ENCODE results near the gene NOTUM.
"Not testable (repeated sequence)": the region's sequence is repeated elsewhere in the genome, so short reads cannot be mapped to it uniquely, and the experiment has no call there.

NOTUM gene

DNA sequence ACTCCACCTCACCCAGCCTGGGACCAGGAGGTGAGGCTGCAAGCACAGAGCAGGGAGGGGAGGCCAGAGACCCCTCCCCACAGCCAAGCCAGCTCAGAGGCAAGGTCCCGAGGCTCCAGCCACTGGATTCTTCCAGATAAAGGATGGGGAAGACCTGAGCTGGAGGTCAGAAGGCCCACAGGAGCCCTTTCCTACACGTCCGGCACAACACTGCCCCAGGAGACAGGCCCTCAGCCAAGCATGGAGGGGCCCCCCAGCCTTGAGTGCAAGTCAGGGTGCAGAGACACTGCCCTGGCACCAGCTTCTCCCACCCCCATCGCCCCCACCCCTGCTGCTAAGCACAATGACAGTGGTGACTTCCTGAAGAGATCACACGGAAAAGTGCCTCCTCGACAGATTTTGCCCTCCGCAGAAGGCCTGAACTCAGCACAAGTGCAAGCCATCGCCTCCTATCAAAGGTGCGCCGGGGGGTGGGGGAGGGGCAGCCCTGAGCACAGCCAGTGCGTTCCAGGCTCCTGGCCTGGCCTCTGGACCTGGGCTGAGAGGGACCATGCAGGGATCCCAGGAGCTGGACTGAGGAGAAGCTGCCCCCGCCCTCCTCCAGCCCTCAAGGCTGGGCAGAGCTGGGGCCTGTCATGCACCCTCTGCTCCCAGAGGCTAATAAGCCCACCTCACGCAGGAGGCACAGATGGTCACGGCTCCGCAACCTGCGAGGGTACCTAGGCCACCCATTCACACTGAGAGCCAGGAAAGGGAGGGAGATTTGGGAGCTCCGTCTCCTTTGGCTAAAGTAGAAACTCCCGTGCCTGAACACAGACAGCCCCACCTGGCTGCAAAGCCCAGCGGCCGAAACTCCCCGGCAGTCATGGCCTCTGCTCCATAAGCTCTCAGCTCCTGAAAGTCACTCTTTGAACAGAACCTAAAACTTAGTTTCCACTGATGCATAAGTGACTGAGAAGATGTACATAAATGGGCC, 36.1 kb downstream of the NOTUM start:
- no peak for DNase-seq (ENCODE audit: low spot score)

DNA sequence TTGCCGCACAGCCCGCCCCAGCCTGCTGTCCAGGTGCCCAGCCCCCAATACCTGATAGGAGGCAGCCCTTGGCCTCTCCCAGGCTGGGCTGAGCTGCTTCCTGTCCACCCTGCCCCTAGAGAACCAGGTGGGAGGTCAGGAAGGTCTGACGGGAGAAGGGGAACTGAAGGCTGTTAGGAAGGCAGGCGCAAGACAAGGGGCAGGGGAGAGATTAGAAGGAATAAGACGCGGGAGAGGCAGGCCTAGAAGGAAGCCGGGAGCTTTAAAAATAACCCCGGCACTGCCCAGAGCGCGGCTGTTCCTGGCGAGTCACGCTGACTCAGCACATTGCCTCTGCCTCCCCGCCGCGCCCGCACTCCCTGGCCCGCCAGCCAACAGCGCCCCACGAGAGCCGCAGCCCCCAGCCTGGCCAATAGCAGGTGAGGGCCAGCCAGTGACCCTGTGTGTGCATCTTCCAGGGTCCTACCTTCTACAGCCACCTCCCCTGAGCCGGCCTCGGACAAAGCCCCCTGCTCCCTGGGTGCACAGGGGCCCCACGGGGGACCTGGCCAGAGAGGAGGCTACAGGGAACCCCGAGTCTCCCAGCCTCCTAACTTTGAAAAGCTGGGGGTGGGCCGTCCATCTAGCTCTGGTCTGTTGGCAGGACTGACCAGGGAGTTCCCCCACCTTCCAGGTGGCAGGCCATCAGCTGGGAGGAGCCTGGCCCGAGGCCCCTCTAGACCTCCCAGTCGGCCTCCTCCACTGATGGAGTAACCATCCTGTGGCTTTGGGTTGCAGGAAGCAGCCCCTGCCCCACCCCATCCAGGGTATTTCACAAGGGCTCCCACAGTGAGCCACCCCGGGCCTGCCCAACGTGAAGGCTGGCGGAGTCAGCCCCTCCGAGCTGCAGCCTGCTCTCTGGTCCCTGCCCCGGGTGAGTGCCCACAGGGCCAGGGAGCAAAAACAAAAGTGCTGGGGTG, 37.4 kb downstream of the NOTUM start:
- no peak for DNase-seq (ENCODE audit: low spot score)

DNA sequence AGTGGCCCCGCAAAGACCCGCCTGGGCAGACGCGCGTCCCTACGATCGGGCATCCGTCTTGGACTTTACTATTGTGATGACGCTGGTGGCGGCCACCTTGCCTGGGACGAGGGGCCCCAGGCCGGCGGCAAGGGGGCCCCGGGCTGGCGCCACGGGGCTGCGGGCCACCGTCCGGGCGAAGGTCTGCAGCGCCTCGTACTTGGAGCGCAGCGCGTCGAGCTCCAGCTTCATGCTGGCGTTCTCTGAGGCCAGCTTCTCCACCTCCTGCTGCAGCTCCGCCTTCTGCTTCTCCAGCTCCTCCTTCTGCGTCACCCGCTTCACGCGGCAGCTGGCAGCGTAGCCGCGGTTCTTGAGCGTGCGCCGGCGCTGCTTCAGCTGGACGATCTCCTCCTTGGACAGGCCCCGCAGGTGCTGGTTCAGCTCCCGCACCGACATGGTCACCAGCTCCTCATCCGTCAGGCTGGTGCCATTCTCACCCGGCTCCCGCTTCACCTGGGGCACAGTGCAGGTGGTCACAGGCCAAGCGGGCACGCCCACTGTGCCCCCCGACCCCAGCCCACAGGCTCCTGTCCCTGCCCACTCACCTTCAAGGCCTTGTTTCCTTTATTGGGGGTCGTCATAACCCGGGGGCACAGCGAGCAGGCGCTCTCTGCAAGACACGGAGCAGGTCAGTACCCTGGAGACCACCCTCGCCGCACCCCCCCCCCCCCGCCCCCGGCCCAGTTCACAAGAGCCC, 38.3 kb downstream of the NOTUM start:
- DNase-seq (ENCODE audit: low spot score), result no peak

DNA sequence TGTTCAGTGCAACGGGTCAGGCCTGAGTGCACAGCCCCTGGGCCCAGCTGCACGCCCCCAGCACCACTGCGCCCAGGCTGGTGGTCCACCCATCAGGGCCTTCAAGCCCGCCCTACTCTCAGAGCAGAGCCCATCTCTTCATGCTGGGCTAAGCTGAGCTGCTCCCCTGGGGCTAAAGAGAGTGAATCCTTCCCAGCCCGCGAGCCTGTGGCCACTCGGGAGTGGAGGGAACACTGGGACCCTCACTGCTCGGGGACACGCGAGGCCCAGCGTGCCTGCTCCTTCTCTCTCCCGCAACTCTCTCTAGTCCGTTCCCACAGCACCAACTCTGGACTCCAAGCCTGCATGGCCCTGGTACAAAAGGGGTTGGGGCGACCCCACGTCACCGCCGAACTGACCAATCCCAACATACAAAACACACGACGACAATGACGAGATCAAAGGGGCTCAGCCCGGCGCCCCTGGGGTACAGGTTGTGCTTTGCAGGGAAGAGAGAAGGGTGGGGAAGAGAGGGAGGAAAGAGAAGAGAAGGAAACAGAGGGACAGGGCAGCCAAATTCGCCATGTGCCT, 38.9 kb downstream of the NOTUM start:
- DNase-seq (ENCODE audit: low spot score), result no peak

DNA sequence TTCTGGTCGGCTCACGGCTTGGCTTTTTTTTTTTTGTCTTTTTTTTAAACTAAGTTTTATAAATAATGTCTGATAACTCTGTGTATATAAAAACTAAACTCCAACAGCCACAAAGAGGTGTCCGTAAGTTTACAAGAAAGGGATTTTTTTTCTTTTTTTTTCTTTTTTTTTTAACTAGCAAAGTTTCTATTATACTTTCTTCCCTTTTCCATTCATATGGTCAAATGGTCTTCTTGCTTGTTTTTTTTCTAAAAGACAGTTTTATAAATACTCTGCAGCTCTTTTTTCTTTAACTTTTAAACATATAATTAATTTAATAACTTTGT, 39.5 kb downstream of the NOTUM start:
- DNase-seq (ENCODE audit: low spot score), result no peak

DNA sequence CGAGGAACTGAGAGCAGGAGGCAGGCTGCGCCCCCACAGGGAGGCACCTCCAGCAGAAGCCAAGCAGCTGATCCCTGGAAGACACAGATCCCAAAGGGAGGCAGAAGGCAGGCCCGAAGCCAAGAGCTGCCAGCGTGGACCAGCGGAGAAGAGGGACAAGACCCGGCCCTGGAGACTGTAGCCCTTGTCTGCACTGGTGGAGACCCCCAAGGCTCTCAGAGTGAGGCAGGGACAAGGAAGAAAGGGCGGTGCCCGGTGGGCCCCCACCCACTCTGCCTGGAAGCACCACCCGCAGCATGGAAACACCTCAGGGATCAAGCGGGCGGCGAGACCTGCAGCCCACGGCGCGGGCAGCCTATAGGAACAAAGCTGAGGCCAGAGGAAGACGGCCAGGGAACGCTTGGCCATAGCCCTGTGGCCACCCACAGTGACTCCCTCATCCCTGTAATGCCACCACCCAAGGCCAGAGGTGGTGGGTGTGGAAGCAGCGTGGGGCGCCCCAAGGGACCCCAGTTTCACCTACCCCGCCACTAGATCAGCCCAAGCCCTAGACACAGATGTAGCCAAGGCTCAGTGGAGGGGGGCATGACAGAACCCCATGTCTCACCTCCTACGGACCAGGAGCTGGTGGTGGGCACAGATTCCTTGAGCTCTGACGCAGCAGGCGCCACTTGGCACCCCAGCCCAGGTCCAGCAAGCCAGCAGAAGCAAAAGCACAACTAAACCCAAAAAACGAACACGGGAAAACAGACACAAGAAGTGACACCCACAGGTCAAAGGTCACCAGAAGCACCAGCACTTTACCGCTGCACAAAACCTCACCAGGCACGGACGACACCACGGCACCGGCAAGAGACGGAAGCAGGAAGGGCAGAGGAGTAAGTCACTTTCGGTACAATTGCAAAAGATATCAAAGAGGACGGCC, 40.1 kb downstream of the NOTUM start:
- DNase-seq (ENCODE audit: low spot score), result no peak

DNA sequence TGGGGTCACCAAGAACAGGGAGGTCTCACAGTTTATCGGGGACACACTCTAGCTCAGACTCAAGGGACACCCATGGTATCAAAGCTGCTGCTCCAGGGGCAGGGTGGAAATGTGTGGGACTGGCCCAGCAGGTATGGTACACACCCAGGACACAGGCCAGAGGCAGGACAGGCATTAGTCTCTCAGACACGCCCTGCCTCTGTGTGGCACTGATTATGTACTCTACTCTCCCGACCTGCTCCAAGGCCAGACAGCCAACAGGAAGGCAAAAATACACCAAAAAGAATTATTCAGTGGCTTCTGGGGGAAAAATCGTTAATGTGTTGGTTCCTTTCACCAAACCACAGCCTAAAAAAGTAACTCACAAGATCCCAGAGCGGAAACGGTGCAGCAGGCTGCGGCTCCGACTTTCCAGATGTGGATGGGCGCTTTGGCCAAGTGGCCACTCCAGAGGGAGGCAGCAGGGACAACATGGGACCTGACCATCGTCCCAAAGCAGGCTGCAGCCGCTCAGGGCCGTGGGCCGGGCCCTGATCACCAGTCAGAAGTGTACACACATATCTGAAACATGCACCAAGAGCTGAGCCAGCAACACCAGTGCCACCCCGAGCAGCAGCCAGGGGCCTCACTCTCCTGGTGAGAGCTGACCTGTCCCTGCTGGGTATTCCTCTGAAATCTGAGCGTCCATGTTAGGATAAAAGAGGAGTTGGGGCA, 42.0 kb downstream of the NOTUM start:
- no peak for DNase-seq (ENCODE audit: low spot score)

DNA sequence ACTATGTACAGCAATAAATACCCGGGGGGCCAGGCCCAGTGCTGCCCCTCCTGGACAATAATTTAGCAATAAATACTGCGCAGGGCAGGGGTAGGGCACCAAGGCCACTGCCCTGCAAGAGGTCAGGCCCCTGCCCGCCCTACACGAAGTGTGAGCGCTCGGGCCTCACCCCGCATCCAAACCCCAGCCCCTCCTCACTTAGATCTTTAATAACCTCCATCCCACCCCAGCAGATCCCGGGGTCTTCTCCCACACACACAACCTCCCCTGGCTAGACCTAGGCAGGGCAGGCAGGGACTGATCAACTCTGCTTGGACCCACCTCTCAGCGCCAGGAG, 42.7 kb downstream of the NOTUM start:
- DNase-seq (ENCODE audit: low spot score), result not testable (repeated sequence)

DNA sequence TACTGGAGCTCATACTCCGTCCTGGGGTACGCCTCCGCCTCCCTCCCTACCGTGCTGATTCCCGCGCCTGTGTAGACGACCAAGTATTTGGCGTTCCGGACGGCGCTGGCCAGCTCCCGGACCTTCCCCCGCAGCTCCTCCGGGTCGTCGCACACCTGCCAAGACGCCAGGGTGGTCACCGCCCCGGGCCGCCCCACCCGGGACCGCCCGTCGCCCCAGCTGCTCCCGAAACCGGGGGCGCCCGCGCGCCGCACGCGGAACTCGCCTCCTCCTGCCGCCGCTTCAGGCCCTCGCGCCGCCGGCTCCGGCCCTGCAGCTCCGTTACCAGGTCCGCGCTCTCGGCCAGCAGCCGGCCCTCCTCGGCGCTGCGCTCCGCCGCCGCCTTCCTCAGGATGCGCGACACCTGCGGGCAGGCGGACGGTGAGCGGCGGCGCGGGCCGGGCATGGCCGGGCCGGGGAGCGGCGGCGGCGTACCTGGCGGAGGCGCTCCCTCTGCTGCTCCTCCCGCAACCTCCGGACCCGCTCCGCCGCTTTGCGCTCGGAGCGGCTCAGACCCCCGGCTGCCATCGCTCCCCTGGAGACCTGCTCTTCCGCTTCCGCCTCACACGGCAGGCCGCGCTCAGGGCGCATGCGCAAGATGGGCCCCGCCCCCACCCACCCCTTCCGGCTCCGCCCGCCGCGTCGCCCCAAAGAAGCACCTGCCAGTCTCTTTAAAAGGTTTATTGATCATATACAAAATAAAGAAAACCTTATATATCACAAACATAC, 43.2 kb downstream of the NOTUM start, which contains the start of gene SIRT7:
Gene SIRT7, minus strand, starts transcription at position 612 of the 768 bp plus-strand sequence. Its CDS starts 45 bp downstream, at position 567.
- peak; percentile 81 for DNase-seq (ENCODE audit: low spot score)

DNA sequence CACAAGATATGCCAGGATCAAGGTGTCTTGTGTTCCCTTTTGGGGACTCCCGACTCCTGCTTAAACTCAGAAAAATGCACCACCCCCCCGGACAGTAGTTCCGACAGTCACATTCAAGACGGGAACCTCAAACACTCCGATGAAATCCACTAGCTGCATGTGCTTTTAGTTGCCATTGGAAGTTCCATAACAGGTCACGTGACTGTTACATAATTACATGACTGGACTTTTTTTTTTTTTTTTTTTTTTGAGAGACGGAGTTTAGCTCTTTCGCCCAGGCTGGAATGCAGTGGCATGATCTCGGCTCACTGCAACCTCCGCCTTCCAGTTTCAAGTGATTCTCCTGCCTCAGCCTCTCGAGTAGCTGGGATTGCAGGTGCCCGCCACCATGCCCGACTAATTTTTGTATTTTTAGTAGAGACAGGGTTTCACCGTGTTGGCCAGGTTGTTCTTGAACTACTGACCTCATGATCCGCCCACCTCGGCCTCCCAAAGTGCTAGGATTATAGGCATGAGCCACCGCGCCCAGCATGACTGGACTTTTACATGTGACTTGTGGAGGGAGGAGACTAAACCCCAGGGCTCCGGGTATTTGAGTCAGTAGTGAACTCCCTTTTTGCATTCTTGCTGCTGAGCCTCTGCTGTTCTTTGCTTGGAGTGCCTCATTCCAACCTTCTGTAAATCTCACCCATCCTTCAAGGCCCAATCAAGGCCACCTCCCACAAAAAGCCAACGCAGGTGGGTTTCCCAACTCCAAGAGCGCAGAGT, 44.6 kb downstream of the NOTUM start:
- DNase-seq (ENCODE audit: low spot score), result no peak

DNA sequence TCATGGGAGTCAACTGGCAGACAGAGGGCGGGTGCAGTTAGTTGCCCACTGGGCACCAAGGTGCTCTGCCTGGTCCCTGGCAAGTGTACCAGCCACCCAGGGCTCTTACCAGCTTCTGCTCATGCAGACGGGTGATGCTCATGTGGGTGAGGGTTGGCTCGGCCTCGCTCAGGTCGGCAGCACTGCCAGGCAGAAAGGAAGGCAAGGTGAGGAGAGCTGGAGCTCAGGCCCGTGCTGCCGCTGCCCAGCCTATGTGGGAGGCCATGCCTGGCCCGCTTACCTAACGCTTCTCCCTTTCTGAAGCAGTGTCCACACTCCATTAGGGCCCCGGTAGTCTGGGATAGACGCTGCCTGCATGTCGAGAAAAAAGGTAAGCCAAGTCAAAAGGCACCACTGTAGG, 45.7 kb downstream of the NOTUM start:
- DNase-seq (ENCODE audit: low spot score), result no peak

DNA sequence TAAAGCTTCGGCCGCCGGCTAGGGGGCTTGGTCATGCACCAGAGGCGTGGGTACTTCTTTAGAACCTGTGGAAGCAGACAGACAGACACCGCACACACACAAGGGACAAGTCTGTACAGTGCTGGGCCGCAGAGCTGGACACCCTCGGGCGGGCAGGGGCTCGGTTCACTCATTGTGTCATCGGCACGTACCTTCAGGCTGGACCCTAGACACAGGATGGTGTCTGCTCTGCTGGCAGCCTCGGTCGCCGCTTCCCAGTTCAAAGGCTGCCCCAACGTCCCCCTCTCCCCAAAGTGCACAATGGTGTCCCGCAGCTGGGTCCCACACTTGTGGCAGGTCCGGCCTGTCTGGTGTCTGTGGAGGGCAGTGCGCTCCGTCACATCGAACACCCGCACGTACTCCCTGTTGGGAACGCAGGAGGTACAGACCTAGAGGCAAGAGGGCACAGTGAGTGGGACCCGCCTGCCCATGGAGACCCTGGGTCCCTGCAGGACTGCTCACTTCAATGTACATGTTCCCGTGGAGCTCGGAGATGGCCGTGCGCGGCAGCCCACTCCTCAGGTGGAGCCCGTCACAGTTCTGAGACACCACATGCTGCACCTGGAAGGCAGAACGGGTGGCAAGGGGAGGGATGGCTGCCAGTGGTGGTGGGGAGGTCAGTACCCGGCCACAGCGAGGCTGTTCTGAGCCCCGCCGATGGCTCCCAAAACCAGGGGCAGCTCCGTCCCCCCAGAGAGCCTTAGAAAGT, 46.7 kb downstream of the NOTUM start:
- no peak for DNase-seq (ENCODE audit: low spot score)

DNA sequence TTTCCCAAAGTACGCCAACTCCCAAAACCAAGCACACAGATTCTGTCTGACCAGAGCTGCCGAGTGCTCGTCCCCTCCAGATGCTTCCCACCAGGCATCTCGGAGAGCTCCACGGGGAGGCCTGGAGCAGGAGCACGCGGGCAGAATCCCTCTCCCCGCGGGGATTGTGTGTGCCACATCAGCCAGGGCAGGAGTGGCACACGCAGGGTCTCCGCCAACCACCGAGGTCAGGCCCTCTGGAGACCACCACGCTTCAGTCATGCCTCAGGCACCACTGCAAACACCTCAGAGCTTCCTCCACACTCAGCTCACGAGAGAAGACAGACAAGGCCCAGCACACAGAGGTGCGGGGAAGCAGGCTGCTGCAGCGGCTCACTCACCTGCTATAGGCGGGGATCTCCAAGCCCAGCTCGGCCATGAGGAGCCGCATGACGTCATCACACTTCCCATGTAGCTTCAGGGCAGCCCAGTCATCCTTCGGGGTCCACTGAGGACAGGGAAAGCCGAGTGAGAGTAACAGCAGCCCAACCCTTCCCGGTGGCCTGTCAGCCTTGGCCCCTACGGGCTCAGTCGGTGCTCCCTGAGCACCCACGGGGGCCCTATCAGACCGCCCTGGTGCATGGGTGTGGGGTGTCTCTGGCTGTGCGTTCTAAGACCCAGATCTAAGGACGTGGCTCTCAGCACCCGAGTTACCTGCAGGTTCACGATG, 47.4 kb downstream of the NOTUM start:
- no peak for DNase-seq (ENCODE audit: low spot score)

DNA sequence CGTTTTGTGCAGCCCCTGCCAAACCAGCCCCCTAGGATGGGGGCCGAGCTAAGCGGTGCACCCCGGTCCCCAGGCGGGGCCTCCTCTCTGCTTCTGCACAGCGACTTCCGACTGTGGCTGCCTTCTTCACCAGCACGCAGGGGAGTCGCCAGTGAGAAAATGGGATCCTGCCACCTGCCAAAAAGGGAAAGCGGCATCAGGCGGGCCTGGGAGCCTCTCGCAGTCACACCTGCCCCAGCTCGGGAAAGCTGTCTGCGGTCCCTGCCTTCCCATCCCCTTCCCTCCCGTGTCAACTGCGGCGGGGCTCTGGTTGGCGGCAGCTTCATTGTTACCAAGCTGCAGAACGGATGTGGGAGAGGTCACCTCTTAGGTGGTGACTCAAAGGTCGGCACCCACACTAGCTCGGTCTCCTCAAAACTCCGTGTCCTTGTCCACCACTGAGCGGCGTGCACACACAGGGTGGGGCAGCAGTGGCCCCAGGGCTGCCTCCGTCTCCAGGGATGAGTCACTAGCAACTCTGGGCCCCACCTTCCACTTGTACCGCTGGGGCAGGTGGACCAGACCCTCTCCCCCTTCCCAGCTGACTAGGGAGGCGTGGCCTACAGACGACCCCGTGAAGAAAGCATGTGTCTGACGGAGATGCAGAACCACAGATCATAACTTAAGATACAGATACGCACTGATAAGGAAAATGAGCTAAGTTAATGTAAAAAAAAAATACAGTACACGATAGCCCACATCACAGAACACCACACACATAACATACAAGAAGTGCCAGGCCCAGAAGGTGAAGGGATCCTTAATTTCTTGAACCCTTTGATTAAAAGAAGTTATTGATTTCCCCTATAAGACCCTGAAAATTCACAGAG, 48.3 kb downstream of the NOTUM start:
- no peak for DNase-seq (ENCODE audit: low spot score)

DNA sequence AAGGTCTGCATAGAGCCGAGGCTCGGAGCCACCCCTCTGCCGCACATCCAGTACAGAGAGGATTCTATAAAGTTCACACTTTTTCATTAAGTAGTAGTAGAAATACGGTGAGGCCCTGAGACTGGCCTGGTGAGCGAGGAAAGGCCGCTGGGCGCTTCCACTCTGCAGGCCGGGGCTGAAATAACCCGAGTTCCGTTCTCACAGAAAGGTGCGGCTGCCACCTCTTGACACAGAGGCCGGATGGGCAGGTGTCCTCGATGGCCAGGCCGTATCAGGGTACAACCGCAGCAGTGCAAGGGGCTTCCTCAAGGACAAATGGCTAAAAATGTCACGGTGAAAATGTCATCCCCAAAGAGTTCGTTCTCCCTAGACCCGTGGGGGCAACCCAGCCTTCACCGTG, 49.0 kb downstream of the NOTUM start:
- DNase-seq (ENCODE audit: low spot score), result no peak

Measured in SK-N-DZ (cell line).